Neural cell (in vitro differentiated cells): ENCODE results near the gene PTAFR. TPM values are rescaled to one million over a fixed set of nuclear protein-coding genes. Genes with fewer than 3 reads are reported as not detected.

Experiments
- H2AFZ ChIP-seq: fragments of 200-600, 300-800 bp; sonication (generic), shearing (Covaris generic); 2 replicates; pipeline ENCODE4 v1.6.0; 2014; ENCODE audit warnings: low read depth, mild to moderate bottlenecking, antibody characterized with exemption, low read length, moderate library complexity
- H3F3A ChIP-seq: fragments of 200-600 bp; shearing (Covaris generic); 2 replicates; pipeline ENCODE4 v1.6.1; 2016; ENCODE audit warnings: mild to moderate bottlenecking, moderate library complexity, mixed read lengths, antibody characterized with exemption, low read length; ENCODE audit not compliant: insufficient read depth, poor library complexity, severe bottlenecking
- H3K27ac ChIP-seq: fragments of 200-600, 300-800 bp; sonication (generic), shearing (Covaris generic); 2 replicates; pipeline ENCODE4 v1.5.1; 2014; ENCODE audit warnings: mild to moderate bottlenecking, low read length, moderate library complexity
- H3K27me3 ChIP-seq: fragments of 300-800, 200-600 bp; sonication (generic), shearing (Covaris generic); 2 replicates; pipeline ENCODE4 v1.6.0; 2014; ENCODE audit warnings: mild to moderate bottlenecking, low read depth, low read length, moderate library complexity; ENCODE audit not compliant: insufficient read depth
- H3K36me3 ChIP-seq: fragments of 300-800, 200-600 bp; sonication (generic), shearing (Covaris generic); 2 replicates; pipeline ENCODE4 v1.5.1; 2014; ENCODE audit warnings: mild to moderate bottlenecking, antibody characterized with exemption, low read length, moderate library complexity; ENCODE audit not compliant: insufficient read depth
- H3K4me2 ChIP-seq: fragments of 300-800, 200-600 bp; sonication (generic), shearing (Covaris generic); 2 replicates; pipeline ENCODE4 v1.6.0; 2014; ENCODE audit warnings: mild to moderate bottlenecking, low read length
- H3K4me3 ChIP-seq: fragments of 300-800, 200-600 bp; sonication (generic), shearing (Covaris generic); 2 replicates; pipeline ENCODE4 v1.5.1; 2014; ENCODE audit warnings: mild to moderate bottlenecking, low read length, moderate library complexity
- H3K79me2 ChIP-seq: fragments of 200-600 bp; shearing (Covaris generic); replicated peaks from 2 replicates; pipeline ENCODE4 v1.6.0; 2014; ENCODE audit warnings: mild to moderate bottlenecking, low read length, moderate library complexity; ENCODE audit not compliant: insufficient read depth
- H3K9ac ChIP-seq: fragments of 300-800, 200-600 bp; sonication (generic), shearing (Covaris generic); 2 replicates; pipeline ENCODE4 v1.6.1; 2016; ENCODE audit warnings: mild to moderate bottlenecking, low read length, mixed read lengths
- H3K9me2 ChIP-seq: fragments of 200-600 bp; shearing (Covaris generic); 2 replicates; pipeline ENCODE4 v1.6.1; 2016; ENCODE audit warnings: mild to moderate bottlenecking, low read length, mixed read lengths; ENCODE audit not compliant: insufficient read depth
- H3K9me3 ChIP-seq: fragments of 200-600, 300-800 bp; sonication (generic), shearing (Covaris generic); 2 replicates; pipeline ENCODE4 v1.6.1; 2016; ENCODE audit warnings: mild to moderate bottlenecking, mixed run types, low read length, moderate library complexity, mixed read lengths
- H4K20me1 ChIP-seq: fragments of 200-600 bp; shearing (Covaris generic); 2 replicates; pipeline ENCODE4 v1.6.1; 2016; ENCODE audit warnings: mild to moderate bottlenecking, mixed run types; ENCODE audit not compliant: insufficient read depth
- EP300 ChIP-seq: fragments of 450-650 bp; conservative IDR thresholded peaks from 2 replicates; pipeline ENCODE4 v1.6.1; 2014; ENCODE audit warnings: antibody characterized with exemption, mild to moderate bottlenecking, moderate library complexity; ENCODE audit not compliant: poor library complexity, severe bottlenecking
- EZH2 ChIP-seq: fragments of 200-600, 300-800 bp; shearing (Covaris generic), sonication (generic); IDR thresholded peaks from 2 replicates; pipeline ENCODE4 v1.6.1; 2014; ENCODE audit warnings: antibody characterized with exemption, low read length, borderline replicate concordance, mild to moderate bottlenecking; ENCODE audit not compliant: insufficient read depth, poor library complexity, severe bottlenecking
- MXI1 ChIP-seq: fragments of 450-650 bp; conservative IDR thresholded peaks from 2 replicates; pipeline ENCODE4 v1.6.1; 2014; ENCODE audit warnings: antibody characterized with exemption, mild to moderate bottlenecking; ENCODE audit not compliant: poor library complexity, severe bottlenecking
- POLR2AphosphoS5 ChIP-seq: IDR thresholded peaks from 2 replicates; pipeline ENCODE4 v1.6.1; 2012
- RAD21 ChIP-seq: fragments of 450-650 bp; conservative IDR thresholded peaks from 2 replicates; pipeline ENCODE4 v1.6.1; 2014; ENCODE audit warnings: antibody characterized with exemption, mild to moderate bottlenecking, moderate library complexity
- SMC3 ChIP-seq: fragments of 450-650 bp; conservative IDR thresholded peaks from 2 replicates; pipeline ENCODE4 v1.6.1; 2014; ENCODE audit warnings: antibody characterized with exemption, mild to moderate bottlenecking, moderate library complexity; ENCODE audit not compliant: poor library complexity
- TAF1 ChIP-seq: IDR thresholded peaks from 2 replicates; pipeline ENCODE4 v1.6.1; 2012; ENCODE audit warnings: low read depth
- polyA plus RNA-seq: library from polyadenylated mRNA; depleted of rRNA; stranded (reverse); fragments of >200 nt; gene quantifications from 2 replicates; pipeline ENCODE4 v1.2.3, GENCODE V29; 2014
- TF ChIP-seq, protein P1 (sequence below): IDR thresholded peaks from 2 replicates; pipeline ENCODE4 v1.6.1; 2012; ENCODE audit warnings: borderline replicate concordance
- TF ChIP-seq, protein P2 (sequence below): fragments of 450-650 bp; IDR thresholded peaks from 2 replicates; pipeline ENCODE4 v1.5.1; 2014; ENCODE audit warnings: antibody characterized with exemption, mild to moderate bottlenecking, moderate library complexity; ENCODE audit not compliant: poor library complexity, severe bottlenecking

The PTAFR gene
- polyA plus RNA-seq, 1 donor from 2014 or later: 0.30 TPM

DNA sequence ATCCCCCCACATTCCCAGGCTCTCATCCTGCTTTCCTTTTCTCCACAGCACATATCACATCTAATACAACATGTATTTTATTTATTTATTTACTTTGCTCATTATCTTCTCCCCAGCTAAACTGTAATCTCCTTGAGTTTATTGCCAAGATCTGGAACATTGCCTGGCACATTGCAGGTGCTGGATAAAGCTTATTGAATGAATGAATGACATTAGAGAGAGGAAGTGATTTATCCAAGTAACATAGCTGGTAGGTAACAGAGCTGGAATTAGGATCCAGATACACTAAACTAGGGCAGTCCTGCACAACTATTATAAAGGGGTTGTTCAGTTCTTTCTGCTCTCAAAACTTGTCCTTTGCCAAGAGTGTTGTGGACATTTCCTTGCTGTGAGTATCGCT is 8.6 kb upstream of the PTAFR start:
- Histone ChIP-seq H3K9ac (no peak overlapping the region), H3K4me2 (no peak overlapping the region), H4K20me1 (no peaks in the 10 kb centered on the region)

DNA sequence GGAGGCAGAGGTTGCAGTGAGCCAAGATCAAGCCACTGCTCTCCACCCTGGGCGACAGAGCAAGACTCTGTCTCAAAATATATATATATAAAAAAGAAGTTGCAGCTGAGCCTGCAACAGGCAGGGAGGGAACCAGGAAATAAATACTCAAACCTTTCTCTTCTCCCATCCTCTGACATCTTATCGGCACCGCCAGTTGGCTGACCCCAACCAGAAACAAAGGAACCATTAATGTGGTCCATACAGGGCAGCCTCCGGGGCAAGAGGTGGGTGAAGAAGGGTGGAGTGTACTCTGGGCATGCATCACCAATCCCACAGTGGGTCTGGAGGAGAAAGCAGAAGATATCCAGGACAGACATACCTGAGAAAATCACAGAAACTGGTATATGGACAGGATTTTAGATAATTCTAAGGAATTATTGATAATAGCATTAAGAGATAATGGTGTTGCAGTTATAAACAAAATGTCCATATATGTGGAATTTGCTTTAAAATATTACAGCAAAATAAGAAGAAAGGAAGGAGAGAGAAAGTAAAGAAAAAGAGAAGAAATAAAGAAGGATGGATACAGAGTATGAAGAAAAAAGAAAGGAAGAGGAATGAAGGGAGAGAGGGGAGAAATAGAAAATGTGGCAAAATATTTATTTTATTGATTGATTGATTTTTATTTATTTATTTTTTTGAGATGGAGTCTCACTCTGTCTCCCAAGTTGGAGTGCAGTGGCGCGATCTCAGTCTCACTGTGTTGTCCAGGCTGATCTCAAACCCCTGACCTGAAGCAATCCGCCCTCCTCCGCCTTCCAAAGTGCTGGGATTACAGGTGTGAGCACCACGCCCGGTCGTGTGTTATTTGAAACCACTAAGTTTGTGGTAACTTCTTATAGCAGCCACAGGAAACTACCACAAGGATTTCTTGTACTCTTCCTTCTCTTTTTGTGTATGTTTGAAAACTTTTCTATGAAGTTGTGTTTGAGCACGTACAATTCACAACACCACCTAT is 4.1 kb upstream of the PTAFR start:
- no peak overlapping the region for H3K4me3 ChIP-seq
- H3K27me3 ChIP-seq: no peaks in the 10 kb centered on the region
- H3K9ac ChIP-seq: no peak overlapping the region
- H3K79me2 ChIP-seq: no peaks in the 10 kb centered on the region
- H3K9me3 ChIP-seq: no peaks in the 10 kb centered on the region
- no peaks in the 10 kb centered on the region for H4K20me1 ChIP-seq
- H3F3A ChIP-seq: no peaks in the 10 kb centered on the region
- no peak overlapping the region for H3K4me2 ChIP-seq
- H3K9me2 ChIP-seq: no peaks in the 10 kb centered on the region
- H2AFZ ChIP-seq: no peak overlapping the region
- no peaks in the 10 kb centered on the region for H3K36me3 ChIP-seq
- H3K27ac ChIP-seq: no peak overlapping the region
- TF ChIP-seq SMC3: no peak
- TF ChIP-seq EZH2: no peak
- no peak for TF ChIP-seq RAD21
- no peak for TF ChIP-seq POLR2AphosphoS5
- TF ChIP-seq EP300: no peak
- TF ChIP-seq MXI1: no peak
- TF ChIP-seq, protein P1, sequence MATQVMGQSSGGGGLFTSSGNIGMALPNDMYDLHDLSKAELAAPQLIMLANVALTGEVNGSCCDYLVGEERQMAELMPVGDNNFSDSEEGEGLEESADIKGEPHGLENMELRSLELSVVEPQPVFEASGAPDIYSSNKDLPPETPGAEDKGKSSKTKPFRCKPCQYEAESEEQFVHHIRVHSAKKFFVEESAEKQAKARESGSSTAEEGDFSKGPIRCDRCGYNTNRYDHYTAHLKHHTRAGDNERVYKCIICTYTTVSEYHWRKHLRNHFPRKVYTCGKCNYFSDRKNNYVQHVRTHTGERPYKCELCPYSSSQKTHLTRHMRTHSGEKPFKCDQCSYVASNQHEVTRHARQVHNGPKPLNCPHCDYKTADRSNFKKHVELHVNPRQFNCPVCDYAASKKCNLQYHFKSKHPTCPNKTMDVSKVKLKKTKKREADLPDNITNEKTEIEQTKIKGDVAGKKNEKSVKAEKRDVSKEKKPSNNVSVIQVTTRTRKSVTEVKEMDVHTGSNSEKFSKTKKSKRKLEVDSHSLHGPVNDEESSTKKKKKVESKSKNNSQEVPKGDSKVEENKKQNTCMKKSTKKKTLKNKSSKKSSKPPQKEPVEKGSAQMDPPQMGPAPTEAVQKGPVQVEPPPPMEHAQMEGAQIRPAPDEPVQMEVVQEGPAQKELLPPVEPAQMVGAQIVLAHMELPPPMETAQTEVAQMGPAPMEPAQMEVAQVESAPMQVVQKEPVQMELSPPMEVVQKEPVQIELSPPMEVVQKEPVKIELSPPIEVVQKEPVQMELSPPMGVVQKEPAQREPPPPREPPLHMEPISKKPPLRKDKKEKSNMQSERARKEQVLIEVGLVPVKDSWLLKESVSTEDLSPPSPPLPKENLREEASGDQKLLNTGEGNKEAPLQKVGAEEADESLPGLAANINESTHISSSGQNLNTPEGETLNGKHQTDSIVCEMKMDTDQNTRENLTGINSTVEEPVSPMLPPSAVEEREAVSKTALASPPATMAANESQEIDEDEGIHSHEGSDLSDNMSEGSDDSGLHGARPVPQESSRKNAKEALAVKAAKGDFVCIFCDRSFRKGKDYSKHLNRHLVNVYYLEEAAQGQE: no peak
- no peak for TF ChIP-seq TAF1

More for the DNA sequence above, 8.6 kb upstream of the PTAFR start:
- Histone ChIP-seq H3K9me3 (no peaks in the 10 kb centered on the region), H3K27me3 (no peaks in the 10 kb centered on the region), H3K9me2 (no peaks in the 10 kb centered on the region), H3K79me2 (no peaks in the 10 kb centered on the region), H3K4me3 (no peak overlapping the region), H2AFZ (no peak overlapping the region), H3K36me3 (no peaks in the 10 kb centered on the region), H3F3A (no peaks in the 10 kb centered on the region), H3K27ac (no peak overlapping the region)
- TF ChIP-seq EZH2 (no peak), POLR2AphosphoS5 (no peak), SMC3 (no peak), MXI1 (no peak), TAF1 (no peak), EP300 (no peak), RAD21 (no peak)
- TF ChIP-seq, protein P1: no peak
- TF ChIP-seq, protein P2, sequence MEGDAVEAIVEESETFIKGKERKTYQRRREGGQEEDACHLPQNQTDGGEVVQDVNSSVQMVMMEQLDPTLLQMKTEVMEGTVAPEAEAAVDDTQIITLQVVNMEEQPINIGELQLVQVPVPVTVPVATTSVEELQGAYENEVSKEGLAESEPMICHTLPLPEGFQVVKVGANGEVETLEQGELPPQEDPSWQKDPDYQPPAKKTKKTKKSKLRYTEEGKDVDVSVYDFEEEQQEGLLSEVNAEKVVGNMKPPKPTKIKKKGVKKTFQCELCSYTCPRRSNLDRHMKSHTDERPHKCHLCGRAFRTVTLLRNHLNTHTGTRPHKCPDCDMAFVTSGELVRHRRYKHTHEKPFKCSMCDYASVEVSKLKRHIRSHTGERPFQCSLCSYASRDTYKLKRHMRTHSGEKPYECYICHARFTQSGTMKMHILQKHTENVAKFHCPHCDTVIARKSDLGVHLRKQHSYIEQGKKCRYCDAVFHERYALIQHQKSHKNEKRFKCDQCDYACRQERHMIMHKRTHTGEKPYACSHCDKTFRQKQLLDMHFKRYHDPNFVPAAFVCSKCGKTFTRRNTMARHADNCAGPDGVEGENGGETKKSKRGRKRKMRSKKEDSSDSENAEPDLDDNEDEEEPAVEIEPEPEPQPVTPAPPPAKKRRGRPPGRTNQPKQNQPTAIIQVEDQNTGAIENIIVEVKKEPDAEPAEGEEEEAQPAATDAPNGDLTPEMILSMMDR: no peak
